KOPT-K1 (cell line): Measurements from ENCODE around the gene CNTNAP5.
"Not testable (repeated sequence)": the region's sequence is repeated elsewhere in the genome, so short reads cannot be mapped to it uniquely, and the experiment has no call there.

Experiments
- H3K27ac ChIP-seq: fragments of 200-600 bp; sonication (generic); 2 replicates; pipeline ENCODE4 v1.5.1; 2016; ENCODE audit warnings: antibody characterized with exemption, mild to moderate bottlenecking, low read depth, low read length; ENCODE audit not compliant: poor library complexity, severe bottlenecking
- H3K36me3 ChIP-seq: fragments of 200-600 bp; sonication (generic); 2 replicates; pipeline ENCODE4 v1.5.1; 2017; ENCODE audit warnings: antibody characterized with exemption, mild to moderate bottlenecking, low read length, moderate library complexity; ENCODE audit not compliant: insufficient read depth
- H3K9me3 ChIP-seq: fragments of 200-600 bp; sonication (generic); 2 replicates; pipeline ENCODE4 v1.5.1; 2017; ENCODE audit warnings: antibody characterized with exemption, low read length, mild to moderate bottlenecking; ENCODE audit not compliant: insufficient read depth, poor library complexity, severe bottlenecking

Gene CNTNAP5

GRCh38 chr2:124327303-124327702 is 302.2 kb downstream of the CNTNAP5 start:
- no peaks in the 10 kb centered on the region for H3K36me3 ChIP-seq
- no peaks in the 10 kb centered on the region for H3K9me3 ChIP-seq
- H3K27ac ChIP-seq: no peak overlapping the region

GRCh38 chr2:124328397-124328796 is 303.3 kb downstream of the CNTNAP5 start:
- Histone ChIP-seq H3K27ac (no peak overlapping the region), H3K36me3 (no peaks in the 10 kb centered on the region), H3K9me3 (no peaks in the 10 kb centered on the region)

- no peaks in the 10 kb centered on the region for H3K36me3 ChIP-seq
- no peak overlapping the region for H3K27ac ChIP-seq
- H3K9me3 ChIP-seq: no peaks in the 10 kb centered on the region
Observed at GRCh38 chr2:124333784-124334183, 308.7 kb downstream of the CNTNAP5 start.

- Histone ChIP-seq H3K36me3 (no peaks in the 10 kb centered on the region), H3K27ac (no peak overlapping the region), H3K9me3 (no peaks in the 10 kb centered on the region)
Observed at GRCh38 chr2:124335058-124335457, 310.0 kb downstream of the CNTNAP5 start.

- Histone ChIP-seq H3K27ac (no peak overlapping the region), H3K9me3 (no peaks in the 10 kb centered on the region), H3K36me3 (no peaks in the 10 kb centered on the region)
Observed at GRCh38 chr2:124339709-124340108, 314.6 kb downstream of the CNTNAP5 start.

GRCh38 chr2:124343827-124344498 is 318.9 kb downstream of the CNTNAP5 start:
- Histone ChIP-seq H3K36me3 (no peaks in the 10 kb centered on the region), H3K9me3 (no peaks in the 10 kb centered on the region), H3K27ac (no peak overlapping the region)

- Histone ChIP-seq H3K9me3 (no peaks in the 10 kb centered on the region), H3K36me3 (no peaks in the 10 kb centered on the region), H3K27ac (no peak overlapping the region)
Observed at GRCh38 chr2:124347209-124347608, 322.1 kb downstream of the CNTNAP5 start.

- Histone ChIP-seq H3K9me3 (no peaks in the 10 kb centered on the region), H3K27ac (no peak overlapping the region), H3K36me3 (no peaks in the 10 kb centered on the region)
Observed at GRCh38 chr2:124353656-124354055, 328.6 kb downstream of the CNTNAP5 start.

- Histone ChIP-seq H3K36me3 (no peaks in the 10 kb centered on the region), H3K9me3 (no peaks in the 10 kb centered on the region), H3K27ac (no peak overlapping the region)
Observed at GRCh38 chr2:124354466-124354865, 329.4 kb downstream of the CNTNAP5 start.

GRCh38 chr2:124361966-124362365 is 336.9 kb downstream of the CNTNAP5 start:
- not testable (repeated sequence) for H3K36me3 ChIP-seq, H3K9me3 ChIP-seq, H3K27ac ChIP-seq

GRCh38 chr2:124369181-124369580 is 344.1 kb downstream of the CNTNAP5 start:
- no peaks in the 10 kb centered on the region for H3K9me3 ChIP-seq
- H3K27ac ChIP-seq: no peak overlapping the region
- H3K36me3 ChIP-seq: no peaks in the 10 kb centered on the region

GRCh38 chr2:124380221-124380749 is 355.2 kb downstream of the CNTNAP5 start:
- H3K9me3 ChIP-seq: no peaks in the 10 kb centered on the region
- H3K36me3 ChIP-seq: no peaks in the 10 kb centered on the region
- H3K27ac ChIP-seq: no peak overlapping the region

- no peak overlapping the region for H3K27ac ChIP-seq
- H3K9me3 ChIP-seq: no peaks in the 10 kb centered on the region
- no peaks in the 10 kb centered on the region for H3K36me3 ChIP-seq
Observed at GRCh38 chr2:124382067-124382618, 357.1 kb downstream of the CNTNAP5 start.

- Histone ChIP-seq H3K9me3 (no peaks in the 10 kb centered on the region), H3K27ac (no peak overlapping the region)
Observed at GRCh38 chr2:124395961-124396360, 370.9 kb downstream of the CNTNAP5 start.

GRCh38 chr2:124402274-124402673 is 377.2 kb downstream of the CNTNAP5 start:
- H3K27ac ChIP-seq: no peak overlapping the region
- H3K9me3 ChIP-seq: no peaks in the 10 kb centered on the region
- no peaks in the 10 kb centered on the region for H3K36me3 ChIP-seq

More at GRCh38 chr2:124395961-124396360, 370.9 kb downstream of the CNTNAP5 start:
- H3K36me3 ChIP-seq: no peaks in the 10 kb centered on the region
